Measurements from ENCODE around the gene PTPRM.

Gene PTPRM

GRCh38 chr18:7902399-7902839 lies 335.3 kb downstream of the PTPRM start:
- FAIRE-seq: no peak

DNA sequence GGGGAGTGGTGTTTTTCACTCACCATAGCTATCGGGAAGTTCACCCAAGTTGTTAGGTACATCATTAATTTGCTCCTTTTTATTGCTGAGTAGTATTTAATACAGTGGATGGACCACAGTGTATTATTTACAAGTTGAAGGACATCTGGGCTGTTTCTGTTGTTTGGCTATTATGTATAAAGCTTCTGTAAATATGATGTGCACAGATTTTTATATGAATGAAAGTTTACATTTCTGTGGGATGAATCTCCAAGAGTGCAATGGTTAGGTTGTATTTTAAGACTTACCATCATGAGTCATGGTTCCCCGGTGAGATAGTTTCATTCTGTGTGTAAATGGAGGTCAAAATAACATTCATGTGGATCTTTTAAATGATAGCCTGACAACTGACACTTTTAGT lies 337.4 kb downstream of the PTPRM start:
- FAIRE-seq: no peak

DNA sequence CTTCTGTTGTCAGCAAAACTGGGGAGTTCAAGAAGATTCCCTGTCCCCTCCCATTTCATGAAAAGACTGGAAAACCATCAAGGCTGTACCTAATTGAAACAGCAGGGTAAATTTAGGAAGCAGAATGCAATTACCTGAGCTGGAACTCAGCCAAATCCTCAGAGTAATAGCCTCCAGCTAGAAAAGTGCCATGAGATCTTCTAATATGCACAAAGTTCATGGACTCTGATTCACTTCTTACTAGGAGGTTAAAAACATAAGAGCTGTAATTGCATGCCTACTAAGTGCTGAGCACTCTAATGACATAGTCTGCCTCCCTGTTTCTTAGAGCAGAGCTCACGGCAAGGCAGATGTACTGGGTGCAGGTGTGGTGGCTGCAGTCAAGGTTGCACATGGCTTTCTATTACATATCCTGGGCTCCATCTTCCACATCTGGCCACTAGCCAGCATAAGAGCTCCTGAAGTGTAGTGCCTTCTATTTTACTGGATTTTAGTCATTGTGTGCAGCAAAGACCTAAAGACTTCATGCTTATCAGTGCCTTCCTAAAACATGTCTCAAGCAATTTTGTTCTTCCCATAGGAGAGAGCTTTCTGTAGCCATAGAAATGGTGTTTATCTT lies 341.7 kb downstream of the PTPRM start:
- no peak for FAIRE-seq

- FAIRE-seq: no peak
Measured at GRCh38 chr18:7914834-7915670, 347.9 kb downstream of the PTPRM start.

- no peak for FAIRE-seq
Measured at GRCh38 chr18:7918701-7919100, 351.6 kb downstream of the PTPRM start.

DNA sequence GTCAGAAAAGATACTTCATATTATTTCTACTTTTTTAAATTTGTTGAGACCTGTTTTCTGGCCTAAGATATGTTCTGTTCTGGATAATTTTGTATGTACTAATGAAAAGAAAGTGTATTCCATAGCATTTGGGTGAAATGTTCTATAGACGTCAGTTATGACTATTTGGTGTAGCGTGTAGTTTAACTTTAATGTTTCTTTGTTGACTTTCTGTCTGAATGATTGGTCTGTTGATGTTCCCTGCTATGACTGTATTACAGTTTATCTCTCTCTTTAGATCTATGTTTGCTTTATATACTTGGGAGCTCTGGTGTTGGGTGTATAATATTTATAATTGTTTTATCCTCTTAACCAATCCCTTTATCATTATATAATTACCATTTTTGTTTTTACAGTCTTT lies 352.4 kb downstream of the PTPRM start:
- FAIRE-seq: no peak

GRCh38 chr18:7921938-7922587 lies 354.9 kb downstream of the PTPRM start:
- FAIRE-seq: no peak

- FAIRE-seq: no peak
Measured at GRCh38 chr18:7923105-7923504, 356.0 kb downstream of the PTPRM start.

- no peak for FAIRE-seq
Measured at GRCh38 chr18:7924616-7925015, 357.5 kb downstream of the PTPRM start.

DNA sequence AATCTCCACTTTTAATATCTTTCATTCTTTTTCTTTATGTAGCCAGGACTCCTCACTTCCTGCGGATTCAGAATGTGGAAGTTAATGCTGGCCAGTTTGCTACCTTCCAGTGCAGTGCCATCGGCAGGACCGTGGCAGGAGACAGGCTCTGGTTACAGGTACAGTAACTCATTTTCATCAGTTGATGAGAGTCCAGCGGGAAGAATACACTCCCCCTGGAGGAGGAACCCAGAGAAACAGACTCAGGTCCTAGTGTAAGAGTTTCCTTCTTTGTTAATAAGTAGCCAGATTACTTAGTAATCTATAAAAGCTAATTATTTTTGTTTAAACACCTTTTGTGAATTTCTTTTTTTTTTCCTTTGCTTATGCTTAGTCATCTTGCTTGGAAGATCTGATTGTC lies 359.4 kb downstream of the PTPRM start:
- FAIRE-seq: peak; percentile 99

DNA sequence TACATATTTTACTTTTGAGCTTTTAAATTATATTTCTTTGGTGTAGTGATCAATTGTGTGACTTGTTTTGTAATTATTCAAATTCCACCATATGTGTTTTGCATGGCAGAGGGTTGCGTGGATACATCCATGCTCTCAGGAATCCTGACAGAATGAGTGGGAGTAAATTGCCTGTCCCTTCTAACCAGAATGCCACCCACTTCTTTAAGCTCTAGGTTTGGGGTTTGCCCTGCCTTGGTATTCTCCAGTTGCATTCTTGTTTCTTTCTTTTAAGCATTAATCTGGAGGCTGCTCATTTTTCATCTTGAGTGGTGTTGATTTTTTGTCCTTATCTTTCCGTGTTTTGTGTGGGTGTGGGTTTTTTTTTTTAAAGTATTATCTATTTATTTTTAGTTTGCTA lies 360.0 kb downstream of the PTPRM start:
- no peak for FAIRE-seq

DNA sequence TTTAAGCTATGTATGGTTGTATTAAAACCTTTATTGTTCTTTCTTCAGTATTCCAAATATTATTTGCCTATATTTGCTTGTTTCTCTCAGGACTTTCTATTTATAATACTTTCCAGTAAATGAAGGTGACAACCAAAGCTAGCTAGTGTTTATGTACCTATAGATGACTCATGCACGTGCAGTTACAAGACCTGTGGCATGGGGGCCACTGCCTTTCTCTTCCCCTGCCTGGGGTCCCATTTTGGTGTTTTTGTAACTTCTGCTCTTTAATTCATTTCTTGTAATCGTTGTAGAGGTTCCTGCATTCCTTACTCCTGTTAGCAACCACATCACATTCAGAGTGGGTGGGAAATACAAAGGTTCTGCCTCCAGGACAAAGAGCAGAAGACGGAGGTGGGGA lies 364.6 kb downstream of the PTPRM start:
- FAIRE-seq: no peak

GRCh38 chr18:7937268-7937667 lies 370.2 kb downstream of the PTPRM start:
- no peak for FAIRE-seq

- no peak for FAIRE-seq
Measured at GRCh38 chr18:7939521-7939920, 372.4 kb downstream of the PTPRM start.

DNA sequence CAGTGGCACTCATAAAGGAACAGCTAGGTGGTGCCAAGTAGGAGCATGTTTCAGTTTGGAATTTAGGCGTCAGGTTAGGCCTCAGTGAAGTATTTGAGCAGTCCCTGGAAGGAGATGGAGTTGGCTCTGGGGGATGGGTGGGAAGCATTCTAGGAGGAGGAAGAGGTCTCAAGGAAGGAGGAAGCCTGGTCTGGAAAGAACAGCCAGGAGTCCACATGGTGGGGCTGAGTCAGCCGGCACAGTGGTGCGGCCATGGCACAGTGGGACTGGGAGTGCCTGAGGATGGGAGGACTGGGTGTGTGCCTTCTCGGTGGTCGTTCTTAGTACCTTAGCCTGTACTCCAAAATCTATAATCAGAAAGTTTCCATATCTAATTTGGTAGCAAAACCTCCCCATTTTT lies 373.3 kb downstream of the PTPRM start:
- FAIRE-seq: no peak

DNA sequence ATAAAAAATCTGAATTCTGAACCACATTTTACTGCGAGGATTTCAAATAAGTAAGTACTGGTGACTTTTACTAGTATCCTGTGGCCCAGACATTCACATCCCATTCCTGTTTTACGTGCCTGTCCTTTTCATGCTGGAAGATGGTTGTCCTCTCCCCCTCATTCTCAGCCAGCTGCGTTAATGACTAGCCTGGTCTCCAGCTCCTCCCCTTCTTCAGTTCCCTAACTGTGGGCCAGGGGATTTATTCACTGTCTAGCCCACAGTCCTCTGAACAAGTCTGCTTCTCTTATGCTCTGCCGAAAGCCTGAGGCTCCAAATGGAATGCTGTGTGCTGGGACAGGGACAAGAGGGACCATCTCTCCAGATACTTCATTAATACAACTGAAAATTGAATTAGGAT lies 373.9 kb downstream of the PTPRM start:
- FAIRE-seq: no peak

GRCh38 chr18:7941533-7941932 lies 374.4 kb downstream of the PTPRM start:
- FAIRE-seq: peak; percentile 100

DNA sequence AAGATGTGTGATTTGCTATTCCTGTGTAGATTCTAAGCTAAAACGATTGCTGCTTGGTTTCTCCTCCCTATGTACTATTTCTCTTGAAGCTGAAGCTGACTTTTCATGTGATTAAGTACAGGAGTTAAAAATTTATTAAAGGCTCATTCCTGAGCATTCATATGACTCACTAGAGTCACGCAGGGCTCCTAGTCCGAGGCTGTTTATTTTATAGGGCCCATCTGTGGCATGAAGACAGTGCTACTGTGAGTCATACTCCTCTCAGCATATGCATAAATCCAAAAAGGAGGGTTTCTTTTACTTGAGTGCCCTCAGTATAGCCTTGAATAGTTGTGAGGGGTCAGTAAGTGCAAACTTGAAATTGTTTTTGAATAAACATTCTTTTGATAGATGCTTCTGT lies 378.8 kb downstream of the PTPRM start:
- FAIRE-seq: no peak

DNA sequence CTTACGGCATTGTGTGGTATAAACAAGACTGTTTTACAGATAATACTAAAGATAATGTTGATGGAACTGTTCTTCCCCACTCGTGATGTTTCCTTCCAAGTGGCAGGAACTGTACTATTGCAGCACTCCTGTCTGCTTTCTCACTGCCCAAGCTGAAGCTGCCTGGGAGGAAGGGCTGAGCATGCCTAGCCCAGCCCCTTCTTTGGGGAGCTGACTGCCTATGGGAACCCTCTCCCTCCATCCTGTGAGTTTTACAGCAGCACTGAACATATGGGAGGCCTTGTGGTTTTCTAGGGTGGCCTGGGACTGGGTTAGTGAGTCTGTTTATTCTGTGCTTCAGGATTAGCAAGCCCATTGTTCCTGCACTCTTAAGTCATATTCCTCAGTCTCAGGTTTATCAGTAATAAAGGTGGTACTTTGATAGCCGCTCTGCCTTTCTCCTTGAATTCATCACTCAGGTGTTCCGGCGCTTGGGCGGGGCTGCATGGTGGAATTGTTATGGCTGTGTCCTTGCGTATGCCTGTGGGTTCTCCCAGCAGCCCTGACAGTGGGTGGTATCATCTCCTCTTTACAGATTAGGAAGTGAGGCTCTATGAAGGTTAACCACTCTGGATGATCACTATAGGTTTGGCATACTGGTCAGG lies 379.7 kb downstream of the PTPRM start:
- peak; percentile 93 for FAIRE-seq

- no peak for FAIRE-seq
Measured at GRCh38 chr18:7950380-7951136, 383.4 kb downstream of the PTPRM start.

DNA sequence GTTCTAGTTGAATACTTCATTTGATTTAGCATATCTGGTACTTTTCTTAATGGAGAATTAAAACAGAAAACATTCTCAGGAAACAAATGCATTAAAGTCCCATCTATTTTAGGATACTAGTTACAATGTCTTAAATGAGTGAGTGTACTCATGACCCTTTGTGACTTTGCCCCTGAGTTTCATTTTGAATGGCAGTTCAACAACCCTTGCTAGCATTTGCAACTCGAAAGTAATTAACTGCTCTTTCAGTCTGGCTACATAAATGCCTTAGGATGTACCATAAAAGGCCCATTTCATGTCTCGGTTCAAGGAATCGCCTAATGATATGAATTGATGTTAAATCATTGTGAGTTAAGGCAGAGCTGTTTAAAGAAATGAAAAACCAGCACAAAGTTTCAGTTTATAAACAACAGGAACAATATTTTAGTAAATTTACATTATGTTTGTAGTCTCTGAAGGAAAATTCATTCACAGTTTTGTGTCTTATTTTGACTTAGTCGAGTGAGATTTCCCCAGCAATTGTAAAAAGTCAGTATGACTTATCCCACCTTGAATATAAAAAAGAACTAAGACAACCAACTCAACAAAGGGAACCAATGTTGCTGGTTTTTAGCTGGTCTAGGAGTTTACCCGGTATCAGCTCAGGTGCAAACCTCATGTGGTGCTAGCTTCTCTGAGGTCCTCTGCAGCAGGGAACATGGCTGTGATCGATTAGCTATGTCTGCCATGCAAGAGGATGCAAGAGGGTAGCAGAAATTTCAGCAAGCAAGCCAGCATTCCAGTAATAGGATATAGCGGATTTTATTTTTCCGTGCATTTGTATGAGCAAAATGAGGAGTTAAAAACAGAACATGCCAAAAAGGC lies 386.2 kb downstream of the PTPRM start:
- FAIRE-seq: no peak

- FAIRE-seq: no peak
Measured at GRCh38 chr18:7954238-7954637, 387.1 kb downstream of the PTPRM start.
